ENCODE measurements around the gene CYP3A7.
"Not testable (repeated sequence)": the region's sequence is repeated elsewhere in the genome, so short reads cannot be mapped to it uniquely, and the experiment has no call there.

CYP3A7 gene

GRCh38 chr7:99665312-99666012 is 69.5 kb downstream of the CYP3A7 start:
- no peak overlapping the region for H3K27ac Mint-ChIP-seq
- TF ChIP-seq CTCF (IDR thresholded peaks at IDR 0.05), result no peak
- H3K9me3 Mint-ChIP-seq, result peaks cover 2% of the 10 kb centered on the region
- no peaks in the 10 kb centered on the region for H3K4me1 Mint-ChIP-seq
- no peaks in the 10 kb centered on the region for H3K27me3 Mint-ChIP-seq (ENCODE audit: low read depth, poor library complexity)
- H3K4me3 Mint-ChIP-seq, result no peak overlapping the region
- no peak for DNase-seq
- peaks cover 17% of the 10 kb centered on the region for H3K36me3 Mint-ChIP-seq (ENCODE audit: low read depth)

- not testable (repeated sequence) for H3K27me3 Mint-ChIP-seq (ENCODE audit: low read depth, poor library complexity); H3K4me1 Mint-ChIP-seq; DNase-seq; H3K27ac Mint-ChIP-seq; H3K4me3 Mint-ChIP-seq
- Mint-ChIP-seq H3K9me3 (peaks cover 50% of the 10 kb centered on the region), H3K36me3 (ENCODE audit: low read depth) (peaks cover 45% of the 10 kb centered on the region)
These were observed 77.1 kb downstream of the CYP3A7 start for GRCh38 chr7:99657879-99658278.
